NB4 (cell line): ENCODE data around the gene MCTP2.

Experiments
- DNase-seq: peaks from one replicate; pipeline ENCODE4 v3.0.0; 2010; ENCODE audit warnings: low read depth
- H3K4me3 ChIP-seq: one replicate; pipeline ENCODE4 v1.5.1; 2011; ENCODE audit warnings: mild to moderate bottlenecking, low read depth, low read length, moderate library complexity
- CTCF ChIP-seq: IDR thresholded peaks from one replicate; pipeline ENCODE4 v1.5.1; 2012; ENCODE audit warnings: low read depth, low read length
- MYC ChIP-seq: IDR thresholded peaks from 2 replicates; pipeline ENCODE4 v1.6.1; 2011; ENCODE audit warnings: low read depth, low read length
- POLR2A ChIP-seq: IDR thresholded peaks from 2 replicates; pipeline ENCODE4 v1.6.1; 2011; ENCODE audit warnings: mild to moderate bottlenecking; ENCODE audit not compliant: insufficient read length; ENCODE audit errors: extremely low read depth
- TF ChIP-seq, protein P1 (sequence below): IDR thresholded peaks from 2 replicates; pipeline ENCODE4 v1.6.1; 2011; ENCODE audit warnings: low read depth, low read length

MCTP2 gene

DNA sequence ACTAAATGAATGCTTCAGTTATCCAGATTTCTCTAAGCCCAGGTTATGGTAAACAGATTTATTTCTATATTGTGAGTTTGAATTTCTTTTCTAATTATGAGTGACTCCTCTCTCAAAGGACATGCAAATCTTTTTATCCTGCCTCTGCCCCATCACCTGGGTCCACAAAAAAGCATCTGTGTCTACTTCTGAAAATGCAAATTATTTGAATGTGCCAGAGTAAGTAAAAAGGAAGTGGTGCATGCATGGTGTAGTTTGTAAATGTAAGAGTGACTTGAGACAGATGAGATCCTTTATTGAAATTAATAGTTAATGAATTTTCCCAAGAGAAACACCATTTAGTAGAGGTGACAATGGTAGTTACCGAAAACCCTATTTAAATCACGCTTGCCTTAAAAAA lies 26.9 kb downstream of the MCTP2 start:
- no peak overlapping the region for H3K4me3 ChIP-seq
- DNase-seq, result no peak
- TF ChIP-seq CTCF, result no peak
- TF ChIP-seq, protein P1, sequence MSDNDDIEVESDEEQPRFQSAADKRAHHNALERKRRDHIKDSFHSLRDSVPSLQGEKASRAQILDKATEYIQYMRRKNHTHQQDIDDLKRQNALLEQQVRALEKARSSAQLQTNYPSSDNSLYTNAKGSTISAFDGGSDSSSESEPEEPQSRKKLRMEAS, result no peak
- TF ChIP-seq POLR2A, result no peak
- TF ChIP-seq MYC, result no peak

DNA sequence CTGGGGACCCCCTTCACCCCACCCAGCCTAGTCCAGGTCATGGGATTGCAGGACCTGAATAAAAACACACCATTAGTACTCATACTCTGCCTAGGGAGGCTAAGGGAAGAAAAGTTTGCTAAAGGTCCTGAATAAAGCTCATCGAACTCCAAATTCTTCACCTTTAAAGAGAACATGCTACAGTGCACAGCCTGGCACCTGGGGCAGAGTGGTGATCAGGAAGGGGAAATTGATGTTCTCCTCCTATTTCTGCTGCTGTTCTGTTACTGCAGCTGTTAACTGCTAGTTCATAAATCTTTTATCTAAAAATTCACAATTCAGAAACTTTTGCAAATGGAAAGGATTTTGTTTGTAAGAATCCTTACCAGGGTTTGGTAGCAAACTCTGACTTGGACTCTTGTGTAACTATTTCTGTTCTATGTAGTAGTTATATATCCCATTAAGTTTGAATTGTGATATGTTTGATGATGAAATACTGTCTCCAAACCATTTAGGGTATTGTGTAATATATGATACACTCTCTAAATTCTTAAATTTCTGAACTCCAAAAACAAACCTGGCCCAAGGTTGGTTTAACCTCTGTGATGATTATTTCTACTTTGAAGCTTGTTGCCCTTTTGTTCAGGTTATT lies 27.9 kb downstream of the MCTP2 start:
- DNase-seq, result peak; percentile 35
- no peak overlapping the region for H3K4me3 ChIP-seq
- TF ChIP-seq, protein P1, result no peak
- TF ChIP-seq CTCF, result no peak
- TF ChIP-seq MYC, result no peak
- TF ChIP-seq POLR2A, result no peak

DNA sequence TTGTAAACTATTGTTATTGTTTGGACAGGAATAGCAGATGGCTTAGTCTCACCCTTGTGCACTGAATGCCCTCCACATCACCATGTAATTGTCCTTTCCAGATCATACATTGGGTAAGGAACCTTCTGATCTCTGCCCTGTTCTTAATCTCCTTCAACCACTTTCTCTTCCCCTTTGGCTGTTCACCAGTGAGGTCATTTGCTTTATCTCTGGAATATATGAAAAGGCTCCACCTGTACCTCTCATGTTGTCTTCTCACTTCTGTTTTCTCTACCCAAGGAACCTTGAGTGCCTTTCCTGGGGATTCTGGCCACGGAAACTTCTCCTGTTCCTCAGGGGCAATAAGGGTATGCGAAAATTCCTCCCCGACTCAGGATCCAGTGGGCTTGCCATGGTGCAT lies 28.5 kb downstream of the MCTP2 start:
- no peak for DNase-seq
- no peak overlapping the region for H3K4me3 ChIP-seq

DNA sequence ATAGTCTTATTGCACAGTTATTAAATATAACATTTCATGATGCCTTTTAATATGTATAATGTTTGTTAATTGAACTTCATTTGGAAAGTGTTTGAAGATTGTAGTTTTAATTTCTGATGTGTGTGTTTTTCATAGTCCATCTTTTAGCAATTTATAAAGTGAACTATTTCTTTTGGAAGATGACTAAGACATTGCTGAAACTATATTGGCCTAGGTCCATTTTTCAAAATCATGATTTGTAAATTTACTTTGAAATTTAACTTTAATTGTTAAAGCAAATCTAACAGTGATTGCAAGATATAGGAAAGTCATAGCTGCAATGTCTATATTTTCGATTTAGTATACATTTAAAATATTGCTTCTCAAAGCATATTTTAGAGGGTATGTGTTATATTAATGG lies 30.8 kb downstream of the MCTP2 start:
- TF ChIP-seq, protein P1, result no peak
- TF ChIP-seq CTCF (no peak), POLR2A (no peak), MYC (no peak)
- no peak overlapping the region for H3K4me3 ChIP-seq
- DNase-seq, result no peak

More for the DNA sequence above, 28.5 kb downstream of the MCTP2 start:
- TF ChIP-seq POLR2A (no peak), MYC (no peak), CTCF (no peak)
- TF ChIP-seq, protein P1, result no peak

- TF ChIP-seq MYC, result no peak
- no peak for TF ChIP-seq CTCF
- no peak for TF ChIP-seq POLR2A
- TF ChIP-seq, protein P1, result peak; percentile 38; the same call in 1 of the 2 replicates
- no peak overlapping the region for H3K4me3 ChIP-seq
- DNase-seq, result peak; percentile 72
These were observed 32.2 kb downstream of the MCTP2 start for GRCh38 chr15:94263341-94264273.
